Kidney (tissue), 14 donors: ENCODE results near the gene PHLDB3. TPM values are rescaled to one million over a fixed set of nuclear protein-coding genes. Genes with fewer than 3 reads are reported as not detected.

ENCODE experiments used
- DNase-seq, 5 donors: peaks; one replicate each; pipeline ENCODE4 v3.0.0-alpha.2; 2013 to 2020
- FAIRE-seq: peaks from 2 replicates; lab custom pipeline; 2012; peaks lifted over from hg19 to GRCh38; lab: Jason Lieb, UNC
- H3K27ac ChIP-seq, 2 donors: one replicate each; pipeline ENCODE4 v1.7.0; 2013; ENCODE audit warnings: low read depth in 2 of 2, low read length in 2 of 2, inconsistent platforms in 1 of 2
- H3K27me3 ChIP-seq: one replicate; pipeline ENCODE4 v1.7.1; 2013; ENCODE audit warnings: low read length, inconsistent platforms; ENCODE audit not compliant: control insufficient read depth, insufficient read depth
- H3K36me3 ChIP-seq, 3 donors: one replicate each; pipeline versions ENCODE4 v1.7.0 to v1.7.1; 2013; ENCODE audit warnings: low read length in 3 of 3, control low read depth in 1 of 3, inconsistent platforms in 1 of 3; ENCODE audit not compliant: insufficient read depth in 3 of 3, control insufficient read depth in 2 of 3
- H3K4me1 ChIP-seq, 3 donors: one replicate each; pipeline versions ENCODE4 v1.7.0 to v1.7.1; 2013; ENCODE audit warnings: low read length in 3 of 3, inconsistent platforms in 1 of 3, low read depth in 1 of 3; ENCODE audit not compliant: control insufficient read depth in 2 of 3, insufficient read depth in 2 of 3
- H3K4me3 ChIP-seq, 3 donors: one replicate each; pipeline versions ENCODE4 v1.7.0 to v1.8.1; 2013; ENCODE audit warnings: low read length in 3 of 3, control low read depth in 1 of 3, inconsistent platforms in 1 of 3
- H3K9ac ChIP-seq, 3 donors: one replicate each; pipeline versions ENCODE4 v1.7.0 to v1.7.1; 2013; ENCODE audit warnings: low read length in 3 of 3, control low read depth in 1 of 3, inconsistent platforms in 1 of 3
- H3K9me3 ChIP-seq, 3 donors: one replicate each; pipeline versions ENCODE4 v1.7.0 to v1.7.1; 2013; ENCODE audit warnings: low read length in 3 of 3, control low read depth in 1 of 3, inconsistent platforms in 1 of 3; ENCODE audit not compliant: control insufficient read depth in 2 of 3, insufficient read depth in 1 of 3
- CTCF ChIP-seq: IDR thresholded peaks from 3 replicates; pipeline ENCODE4 v1.5.1; 2012; ENCODE audit warnings: mild to moderate bottlenecking, moderate library complexity, borderline replicate concordance; ENCODE audit not compliant: insufficient read depth; ENCODE audit errors: extremely low read depth
- intact Hi-C: fragments of 100-400 bp; cut with DNase I; formaldehyde crosslinking; loops from one replicate; pipeline ENCODE4 v1.11.1; 2022
- polyA plus RNA-seq: library from polyadenylated mRNA; stranded (reverse); fragments of 350-450 nt; fragmentation: Illumina TruSeq; extraction: RNeasy Lipid Tissue Mini Kit (QIAGEN cat#74804); gene quantifications from one replicate; pipeline ENCODE4 v1.2.3, GENCODE V29; 2014; ENCODE audit warnings: low read depth, low replicate concordance; ENCODE audit not compliant: insufficient read depth
- total RNA-seq: library from RNA; stranded (reverse); fragmentation: NEBNext Ultra II Directional; extraction: Animal tissue kit (Norgen Biotek cat#: 25700); gene quantifications from one replicate; pipeline ENCODE4 v1.2.1, GENCODE V29; 2021
- donor health status: control.
- donor health status: control.
- donor health status: control.
- donor health status: control.
- donor health status: control.
- donor health status: DM: yes; HTN: yes; CAD: no.
- donor health status: Normal renal cell carcinoma (clear cell type).

The PHLDB3 gene
- total and polyA plus RNA-seq, 2 donors from 2014 or later = 8.2 to 10.8 TPM

GRCh38 chr19:43467276-43467675, 37.3 kb downstream of the PHLDB3 start:
- H3K4me1 ChIP-seq = peaks cover 0 to 10% (median 0%) of the 10 kb centered on the region in 3 donors
- no peak overlapping the region for H3K9ac ChIP-seq
- H3K4me3 ChIP-seq = no peak overlapping the region
- intact Hi-C loops = no loop called here
- H3K36me3 ChIP-seq = no peaks in the 10 kb centered on the region
- H3K27me3 ChIP-seq = peaks cover 2% of the 10 kb centered on the region
- no peaks in the 10 kb centered on the region for H3K9me3 ChIP-seq
- TF ChIP-seq CTCF = no peak
- no peak overlapping the region for H3K27ac ChIP-seq
- FAIRE-seq (no peak), DNase-seq (no peak)

DNA sequence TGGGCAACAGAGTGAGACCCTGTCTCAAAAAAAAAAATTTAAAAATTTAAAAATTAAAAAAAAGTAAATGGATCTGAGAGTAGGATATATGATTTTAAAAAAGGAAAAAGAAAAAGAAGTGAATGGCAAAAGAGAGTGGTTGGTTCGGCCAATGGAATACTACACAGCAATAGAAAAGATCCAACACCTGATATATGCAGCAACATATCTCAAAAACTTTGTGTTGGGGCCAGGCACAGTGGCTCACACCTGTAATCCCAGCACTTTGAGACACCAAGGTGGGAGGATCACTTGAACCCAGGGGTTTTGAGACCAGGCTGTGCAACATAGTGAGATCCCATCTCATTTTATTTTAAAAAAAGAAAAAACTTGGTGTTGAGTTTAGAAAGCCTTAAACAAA, 37.8 kb downstream of the PHLDB3 start:
- no peak for FAIRE-seq
- Histone ChIP-seq H3K4me3 (no peak overlapping the region), H3K9ac (no peak overlapping the region), H3K4me1 (peaks cover 0 to 10% (median 0%) of the 10 kb centered on the region in 3 donors), H3K27me3 (peaks cover 2% of the 10 kb centered on the region), H3K36me3 (no peaks in the 10 kb centered on the region), H3K9me3 (no peaks in the 10 kb centered on the region), H3K27ac (no peak overlapping the region)
- DNase-seq = no peak
- TF ChIP-seq CTCF = no peak
- intact Hi-C loops = no loop called here

DNA sequence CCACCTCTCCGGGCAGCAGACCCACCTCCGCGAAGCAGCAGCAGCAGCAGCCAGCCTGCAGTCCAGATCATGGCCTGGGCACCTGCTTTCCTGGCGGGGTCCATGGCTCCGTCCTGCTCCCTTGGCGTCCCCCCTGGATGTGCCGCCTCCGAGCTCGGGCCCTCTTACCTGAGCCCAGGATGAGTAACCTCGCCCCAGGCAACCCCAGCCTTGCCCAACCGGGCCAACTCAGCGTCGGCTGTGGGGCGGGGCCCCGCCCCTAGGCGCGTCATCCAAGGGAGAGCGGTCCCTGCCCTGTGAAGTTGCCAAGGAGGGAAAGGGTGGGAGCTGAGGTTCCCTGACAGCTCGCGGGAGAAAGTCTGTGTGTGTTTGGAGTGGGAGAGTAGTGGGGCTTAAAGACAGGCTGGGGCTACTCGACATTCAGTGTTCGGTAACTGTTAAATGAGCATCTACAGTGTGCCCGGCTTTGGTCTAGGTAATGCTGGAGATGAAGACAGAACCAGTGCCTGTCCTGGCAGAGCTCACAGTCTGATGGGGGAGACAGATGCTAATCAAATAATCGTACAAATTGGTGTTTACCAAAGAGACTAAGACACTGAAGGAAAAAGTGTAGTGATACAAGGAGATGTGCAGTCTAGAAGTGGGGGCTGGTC, 39.0 kb downstream of the PHLDB3 start, which contains the start of gene LYPD3:
Gene LYPD3, minus strand, starts transcription at position 141 of the 653 bp plus-strand sequence. Its CDS starts 37 bp downstream, at position 104.
- TF ChIP-seq CTCF = no peak
- peak in 3 of 5 donors; percentile 27 to 85 (median 61) for DNase-seq
- peaks cover 2% of the 10 kb centered on the region for H3K27me3 ChIP-seq
- peak within 1 kb of the TSS in 1 of 2 donors; percentile 85 for H3K27ac ChIP-seq
- FAIRE-seq = no peak
- no peak within 1 kb of the TSS for H3K9ac ChIP-seq
- H3K36me3 ChIP-seq = no peaks in the 10 kb centered on the region
- peaks cover 0 to 10% (median 0%) of the 10 kb centered on the region in 3 donors for H3K4me1 ChIP-seq
- peak within 1 kb of the TSS in 2 of 3 donors; percentile 39 to 81 for H3K4me3 ChIP-seq
- intact Hi-C loops = no loop called here
- H3K9me3 ChIP-seq = no peaks in the 10 kb centered on the region
